HepG2 (cell line): ENCODE measurements around the gene MPP7. TPM values are rescaled to one million over a fixed set of nuclear protein-coding genes. Genes with fewer than 3 reads are reported as not detected.

Experiments used
- ATAC-seq: fragments of 200-7000 bp; cut with Tn5 transposase; 3 replicates; pipeline ENCODE4 v1.9.1; 2020; ENCODE audit warnings: mild to moderate bottlenecking, moderate library complexity
- BruUV-seq: library from RNA; stranded (reverse); fragments of 400-500 nt; replicated peaks from 2 replicates; lab custom pipeline; 2021; lab: Mats Ljungman, UMichigan
- CTCF ChIA-PET: fragments of 300-600 bp; formaldehyde crosslinking; extraction: SDS; loops from one replicate; lab custom pipeline; 2021; ENCODE audit warnings: low total read pairs, inconsistent platforms, low intra/inter-chr PET ratio; lab: Yijun Ruan, JAX
- POLR2A ChIA-PET: fragments of 350-600 bp; sonication (Branson Sonifier 250); formaldehyde crosslinking; loops from one replicate; lab custom pipeline; 2020; ENCODE audit warnings: antibody characterized with exemption, inconsistent platforms; lab: Yijun Ruan, JAX
- DNase-seq: peaks from one replicate; pipeline ENCODE4 v3.0.0-alpha.2; 2015; ENCODE audit warnings: low spot score
- FAIRE-seq: peaks from 3 replicates; lab custom pipeline; 2011; peaks lifted over from hg19 to GRCh38; lab: Jason Lieb, UNC
- H2AFZ ChIP-seq: one replicate; pipeline ENCODE4 v1.6.1; 2011; ENCODE audit warnings: low read length, inconsistent platforms
- H3K27ac ChIP-seq: fragments of 300-600 bp; 3 replicates; pipeline ENCODE4 v1.8.0; 2011; ENCODE audit warnings: mixed run types, mild to moderate bottlenecking, mixed read lengths, low read length, inconsistent platforms; ENCODE audit not compliant: insufficient read depth; ENCODE audit errors: extremely low read length
- H3K27me3 ChIP-seq, 2 experiments: fragments of 200-600 bp in 1 of 2; 2 replicates in 1 of 2; 3 replicates in 1 of 2; pipeline versions ENCODE4 v1.6.0 to v1.8.0; 2011; ENCODE audit warnings: low read length in 2 of 2, mild to moderate bottlenecking in 2 of 2, moderate library complexity in 2 of 2, inconsistent platforms in 1 of 2; ENCODE audit not compliant: insufficient read depth in 2 of 2, control insufficient read depth in 1 of 2
- H3K36me3 ChIP-seq, 2 experiments: fragments of 200-600 bp in 1 of 2; replicated peaks in 1 of 2; 2 replicates in 1 of 2; 3 replicates in 1 of 2; pipeline versions ENCODE4 v1.5.1 to v1.8.0; 2011; ENCODE audit warnings: low read length in 2 of 2, inconsistent platforms in 1 of 2; ENCODE audit not compliant: insufficient read depth in 2 of 2, control insufficient read depth in 1 of 2
- H3K4me1 ChIP-seq: 2 replicates; pipeline ENCODE4 v1.5.1; 2012; ENCODE audit warnings: low read length, inconsistent platforms; ENCODE audit not compliant: insufficient read depth
- H3K4me2 ChIP-seq: 2 replicates; pipeline ENCODE4 v1.6.0; 2011; ENCODE audit warnings: low read depth, low read length, inconsistent platforms
- H3K4me3 ChIP-seq, 3 experiments: fragments of 200-600 bp in 1 of 3; sonication (generic), shearing (Covaris generic) in 1 of 3; replicated peaks in 1 of 3; 2 replicates each; pipeline ENCODE4 v1.5.1; 2011 to 2016; ENCODE audit warnings: low read length in 3 of 3, inconsistent platforms in 2 of 3, low read depth in 2 of 3, mild to moderate bottlenecking in 2 of 3, control low read depth in 1 of 3, mixed read lengths in 1 of 3; ENCODE audit not compliant: insufficient read depth in 1 of 3
- H3K79me2 ChIP-seq: one replicate; pipeline ENCODE4 v1.6.1; 2011; ENCODE audit warnings: low read length, inconsistent platforms; ENCODE audit not compliant: insufficient read depth
- H3K9ac ChIP-seq: 2 replicates; pipeline ENCODE4 v1.6.0; 2011; ENCODE audit warnings: mild to moderate bottlenecking, low read depth, low read length, inconsistent platforms; ENCODE audit not compliant: insufficient read depth
- H3K9me3 ChIP-seq: 2 replicates; pipeline ENCODE4 v1.5.1; 2012; ENCODE audit warnings: mild to moderate bottlenecking, low read length
- H4K20me1 ChIP-seq: 2 replicates; pipeline ENCODE4 v1.6.0; 2011; ENCODE audit warnings: inconsistent platforms, mild to moderate bottlenecking, low read length, moderate library complexity; ENCODE audit not compliant: insufficient read depth
- MAFF ChIP-seq: IDR thresholded peaks from 2 replicates; pipeline ENCODE4 v1.6.1; 2011; ENCODE audit warnings: low read depth, low read length, improper control_type of control experiment
- MAFK ChIP-seq, 2 experiments: IDR thresholded peaks in 1 of 2; conservative IDR thresholded peaks in 1 of 2; 2 replicates each; pipeline ENCODE4 v1.6.1; 2011; ENCODE audit warnings: improper control_type of control experiment in 2 of 2, low read length in 2 of 2
- REXO4 ChIP-seq: sonication (generic); formaldehyde crosslinking; IDR thresholded peaks from 2 replicates; pipeline ENCODE4 v1.8.0; 2022; ENCODE audit warnings: missing genetic modification reagents, mild to moderate bottlenecking, borderline replicate concordance
- ZKSCAN8 ChIP-seq: IDR thresholded peaks from 2 replicates; pipeline ENCODE4 v1.6.1; 2016; ENCODE audit warnings: borderline replicate concordance, missing genetic modification reagents, missing compliant biosample characterization
- ZZZ3 ChIP-seq: sonication (generic); formaldehyde crosslinking; IDR thresholded peaks from 2 replicates; pipeline ENCODE4 v1.4.0; 2020; ENCODE audit warnings: missing genetic modification reagents, mild to moderate bottlenecking, borderline replicate concordance
- whole genome bisulfite sequencing: methylation state at CpG from one replicate; pipeline ENCODE4 v1.1.6; 2017; ENCODE audit warnings: low lambda C conversion rate; 5-methylcytosine and 5-hydroxymethylcytosine counted together
- in situ Hi-C: cut with HindIII; loops from 2 replicates; pipeline ENCODE4 v1.10.0; 2017; ENCODE audit warnings: low pct_unique_long_range_greater_than_20kb; ENCODE audit not compliant: extremely low pct_ligation_motif_present
- intact Hi-C: fragments of 100-400 bp; cut with micrococcal nuclease; formaldehyde crosslinking; loops from one replicate; pipeline ENCODE4 v1.10.0; 2022; ENCODE audit not compliant: unreplicated experiment
- polyA plus RNA-seq, 8 experiments: library from polyadenylated mRNA; depleted of rRNA in 3 of 8; stranded (reverse) in 7 of 8; unstranded in 1 of 8; fragments of >200 nt; fragmentation: Illumina TruSeq in 4 of 8; extraction: Trizol in 4 of 8; gene quantifications; 2 replicates each; pipeline versions ENCODE4 v1.2.1 to v1.2.3, GENCODE V29; 2011 to 2016; ENCODE audit warnings: low read depth in 4 of 8, missing spikeins in 1 of 8, mixed read lengths in 1 of 8; ENCODE audit not compliant: insufficient read depth in 1 of 8
- total RNA-seq, 5 experiments: library from RNA; depleted of rRNA; stranded (reverse); fragments of >200 nt; fragmentation: Illumina TruSeq; extraction: Trizol; gene quantifications; 2 replicates each; pipeline ENCODE4 v1.2.3, GENCODE V29; 2016; ENCODE audit warnings: low read depth in 1 of 5
- TF ChIP-seq, protein P1 (sequence below): sonication (generic); formaldehyde crosslinking; IDR thresholded peaks from 2 replicates; pipeline ENCODE4 v1.4.0; 2020; ENCODE audit warnings: mild to moderate bottlenecking, missing genetic modification reagents

The MPP7 gene
- total and polyA plus RNA-seq, 2 of the 13 experiments (the other 11 are each of a cell fraction or from before 2014, with no cell fraction given), result 6.8 to 16.4 TPM

DNA sequence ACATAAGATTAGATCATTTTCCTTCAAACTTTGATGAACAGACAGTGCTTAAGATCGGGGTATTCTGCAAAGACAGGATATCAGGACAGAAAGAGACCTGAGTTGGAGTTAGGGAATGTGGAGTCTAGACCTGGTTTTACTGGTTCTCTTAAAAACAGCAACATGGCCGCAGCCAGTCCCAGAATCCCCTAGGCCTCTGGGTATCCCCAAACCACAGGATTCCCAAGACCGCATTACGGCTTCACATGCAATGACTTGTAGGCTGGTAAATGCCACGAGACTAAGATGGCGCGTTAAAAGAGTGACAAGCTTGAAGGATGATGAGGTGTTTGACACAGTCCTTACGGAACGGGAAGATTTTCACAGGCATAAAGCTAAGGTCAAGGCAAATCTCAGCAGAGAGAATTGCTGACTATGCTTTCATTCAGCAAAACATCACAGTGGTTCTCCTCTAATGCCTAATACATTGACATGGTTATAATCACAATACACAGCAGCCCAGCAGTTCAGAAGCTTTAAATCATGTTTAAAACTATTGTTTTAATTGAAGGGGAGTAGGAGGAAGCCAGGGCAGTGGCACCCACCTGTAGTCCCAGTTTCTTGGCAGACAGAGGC is 32.9 kb downstream of the MPP7 start:
- Histone ChIP-seq H3K79me2 (peaks cover 9% of the 10 kb centered on the region), H3K27ac (no peak overlapping the region), H3K4me3 (no peak overlapping the region), H3K9me3 (no peaks in the 10 kb centered on the region), H2AFZ (no peak overlapping the region), H3K36me3 (no peaks in the 10 kb centered on the region), H4K20me1 (no peaks in the 10 kb centered on the region), H3K4me2 (no peak overlapping the region), H3K27me3 (no peaks in the 10 kb centered on the region), H3K9ac (no peak overlapping the region), H3K4me1 (0 out of 2 replicates have a peak, but pooled peaks cover 10% of the 10 kb centered on the region)
- ATAC-seq, result no peak
- in situ Hi-C loops, result no loop called here
- WGBS, result 99% methylated on average over 9 of the region's 9 CpGs
- POLR2A ChIA-PET, result interaction anchor here (0.6 kb wide), 1 partner anchor 73 kb away, joined by 3 read pairs; no protein-coding TSS in a partner anchor
- DNase-seq, result no peak
- BruUV-seq, result no TSS peak
- intact Hi-C loops, result no loop called here
- TF ChIP-seq ZZZ3 (CRISPR knock-in tag) (no peak), MAFF (peak; percentile 66), MAFK (conservative IDR thresholded peaks at IDR 0.05 in 1 of 2, IDR thresholded peaks at IDR 0.05 in 1 of 2; ENCODE audit: low read length in 2 of 2) (peak; percentile 54 to 82; a peak in 2 of 4 replicates)
- TF ChIP-seq, protein P1, sequence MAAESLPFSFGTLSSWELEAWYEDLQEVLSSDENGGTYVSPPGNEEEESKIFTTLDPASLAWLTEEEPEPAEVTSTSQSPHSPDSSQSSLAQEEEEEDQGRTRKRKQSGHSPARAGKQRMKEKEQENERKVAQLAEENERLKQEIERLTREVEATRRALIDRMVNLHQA (CRISPR knock-in tag), result no peak
- no peak for FAIRE-seq
- CTCF ChIA-PET, result no interaction called here

DNA sequence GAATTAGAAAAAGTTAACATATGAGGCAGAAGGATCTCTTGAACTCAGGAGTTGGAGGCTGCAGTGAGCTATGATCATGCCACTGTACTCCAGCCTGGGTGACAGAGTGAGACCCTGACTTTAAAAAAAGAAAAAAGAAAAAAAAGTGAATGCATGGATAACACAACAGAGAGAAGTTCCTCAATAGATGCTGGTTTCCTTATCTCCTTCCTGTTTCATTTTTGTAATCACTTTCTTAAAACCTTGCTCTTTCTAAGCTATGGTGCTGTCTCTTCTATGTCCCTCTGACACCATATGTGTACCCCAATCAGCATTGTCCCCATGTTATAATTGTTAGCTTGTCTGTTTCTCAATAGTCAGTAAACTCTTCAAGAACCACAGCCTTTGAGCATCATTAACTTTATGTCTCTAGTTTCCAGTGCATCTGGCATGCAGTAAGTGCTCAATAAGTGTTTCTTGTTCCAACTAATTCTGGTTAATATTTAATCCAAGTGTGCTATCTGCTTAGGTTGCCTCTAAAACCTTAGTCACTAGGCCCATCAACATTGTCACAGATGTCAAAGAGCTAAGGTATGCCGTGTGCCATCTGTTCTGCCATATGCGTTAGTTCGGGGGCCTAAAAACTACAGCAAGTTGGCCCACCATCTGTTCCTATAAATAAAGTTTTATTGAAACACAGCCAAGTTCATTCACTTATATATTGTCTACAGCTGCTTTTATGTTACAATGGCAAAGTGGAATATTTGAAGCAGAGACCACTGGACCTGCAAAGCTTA is 36.2 kb downstream of the MPP7 start:
- WGBS, result 100% methylated on average over 3 of the region's 3 CpGs
- no peaks in the 10 kb centered on the region for H3K9me3 ChIP-seq
- ChIA-PET POLR2A (interaction anchor here (2.0 kb wide), 1 partner anchor 36 kb away, joined by 5 read pairs; the partner anchor contains the start of gene MPP7), CTCF (no interaction called here)
- peaks cover 31% of the 10 kb centered on the region for H3K4me1 ChIP-seq
- H3K27ac ChIP-seq, result no peak overlapping the region
- intact Hi-C loops (no loop called here), in situ Hi-C loops (no loop called here)
- no peak overlapping the region for H2AFZ ChIP-seq
- H3K4me3 ChIP-seq, result no peak overlapping the region
- H3K36me3 ChIP-seq, result no peaks in the 10 kb centered on the region
- peaks cover 2% of the 10 kb centered on the region for H3K79me2 ChIP-seq
- DNase-seq (no peak), FAIRE-seq (no peak), ATAC-seq (no peak)
- no TSS peak for BruUV-seq
- H3K9ac ChIP-seq, result no peak overlapping the region
- no peaks in the 10 kb centered on the region for H4K20me1 ChIP-seq
- no peaks in the 10 kb centered on the region for H3K27me3 ChIP-seq
- no peak overlapping the region for H3K4me2 ChIP-seq
- TF ChIP-seq REXO4 (no peak), ZKSCAN8 (CRISPR knock-in tag) (peak; percentile 95)
